HG03571 (cell line): ENCODE data around the gene HELQ.

Experiments
- ATAC-seq: cut with Tn5 transposase; IDR thresholded peaks from one replicate; pipeline ENCODE4 v1.9.1; 2021; ENCODE audit not compliant: unreplicated experiment

HELQ gene

DNA sequence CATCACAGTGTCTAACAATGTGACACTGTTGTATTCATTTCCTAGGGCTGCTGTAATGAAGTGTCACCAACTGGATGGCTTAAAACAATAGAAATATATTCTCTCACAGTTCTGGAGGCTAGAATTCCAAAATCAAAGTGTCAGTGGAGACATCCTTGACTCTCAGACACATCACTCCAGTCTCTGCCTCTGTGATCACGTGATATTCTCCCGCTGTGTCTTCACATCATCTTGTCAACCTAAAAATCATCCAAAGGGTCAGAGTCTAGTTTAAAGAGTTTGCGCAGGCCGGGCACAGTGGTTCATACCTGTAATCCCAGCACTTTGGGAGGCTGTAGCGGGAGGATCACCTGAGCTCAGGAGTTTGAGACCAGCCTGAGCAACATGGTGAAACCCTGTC, 84.4 kb downstream of the HELQ start:
- no peak for ATAC-seq

DNA sequence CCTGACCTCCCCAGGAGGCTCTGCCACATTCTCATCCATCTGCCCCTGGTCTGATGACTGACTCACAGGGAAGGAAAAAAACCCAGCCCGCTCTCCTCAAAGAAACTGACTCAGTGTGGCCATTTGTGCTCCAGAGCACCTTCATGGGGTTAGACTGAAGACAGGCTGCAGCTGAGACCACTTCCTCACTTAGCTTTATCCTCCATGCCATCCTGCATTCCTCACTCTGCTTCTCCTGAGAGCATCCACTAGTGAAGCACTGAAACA, 85.0 kb downstream of the HELQ start:
- no peak for ATAC-seq

GRCh38 chr4:83369831-83370639, 85.6 kb downstream of the HELQ start:
- no peak for ATAC-seq

DNA sequence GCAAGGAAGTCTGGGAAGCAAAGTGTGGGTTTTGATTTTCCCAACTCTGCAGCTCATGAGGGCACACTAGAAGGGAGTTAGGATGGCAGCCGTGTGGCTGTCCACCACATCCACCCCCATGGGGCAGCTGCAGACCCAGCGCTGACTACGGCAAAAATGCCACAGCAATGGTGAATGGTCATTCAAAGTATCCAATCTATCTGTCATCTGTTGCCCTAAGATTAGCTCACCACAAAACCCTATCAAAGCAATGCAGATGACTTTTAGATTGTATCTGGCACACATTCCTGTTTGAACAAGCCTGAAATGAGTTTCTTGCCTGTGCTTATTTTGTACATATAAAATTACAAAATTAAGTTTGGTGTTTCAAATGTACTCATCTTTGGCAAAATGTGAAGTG, 91.3 kb downstream of the HELQ start:
- ATAC-seq: no peak

- ATAC-seq: no peak
Measured at GRCh38 chr4:83362492-83363329, 92.9 kb downstream of the HELQ start.

DNA sequence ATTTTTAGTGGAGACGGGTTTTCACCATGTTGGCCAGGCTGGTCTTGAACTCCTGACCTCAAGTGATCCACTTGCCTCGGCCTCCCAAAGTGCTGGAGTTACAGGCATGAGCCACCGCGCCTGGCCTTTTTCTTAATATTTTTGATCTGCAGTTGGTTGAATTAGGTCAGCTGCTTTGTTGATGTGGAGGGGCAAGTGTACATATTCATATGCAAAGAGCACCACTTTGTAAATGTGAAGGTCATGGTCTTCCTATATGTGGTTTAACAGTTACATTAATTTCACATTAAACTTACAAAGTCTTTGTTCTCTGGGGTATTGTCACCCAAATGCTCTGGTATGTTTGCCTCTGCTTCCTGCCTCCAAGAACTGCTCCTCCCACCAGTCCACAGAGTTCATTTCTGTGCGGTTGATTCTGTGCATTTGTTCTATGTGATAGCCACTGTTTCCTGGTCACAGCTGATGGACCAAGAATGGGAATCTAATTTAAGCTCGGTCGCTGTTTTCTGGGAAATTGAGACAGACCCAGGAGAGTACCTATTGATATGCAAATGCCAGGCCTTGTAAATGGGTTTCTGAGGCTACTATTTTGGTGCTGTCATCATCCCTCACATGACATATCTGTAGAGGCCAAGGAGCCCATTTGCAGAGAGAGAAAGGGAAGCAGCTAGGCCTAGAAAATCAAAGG, 94.1 kb downstream of the HELQ start:
- no peak for ATAC-seq

DNA sequence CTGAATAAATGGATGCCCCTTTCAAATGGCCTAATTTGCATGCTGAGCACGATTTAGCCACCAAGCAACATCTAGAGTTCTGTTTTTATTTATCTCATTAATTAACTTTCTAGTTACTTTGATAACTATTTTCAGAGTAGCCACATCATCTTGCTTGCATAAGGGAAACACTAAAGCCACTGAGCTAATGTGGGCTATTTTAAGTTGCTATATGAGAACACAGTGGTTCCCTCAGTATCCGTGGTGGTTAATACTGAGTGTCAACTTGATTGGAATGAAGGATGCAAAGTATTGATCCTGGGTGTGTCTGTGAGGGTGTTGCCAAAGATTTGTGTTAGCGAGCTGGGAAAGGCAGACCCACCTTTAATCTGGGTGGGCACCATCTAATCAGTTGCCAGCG, 95.6 kb downstream of the HELQ start:
- ATAC-seq: no peak

DNA sequence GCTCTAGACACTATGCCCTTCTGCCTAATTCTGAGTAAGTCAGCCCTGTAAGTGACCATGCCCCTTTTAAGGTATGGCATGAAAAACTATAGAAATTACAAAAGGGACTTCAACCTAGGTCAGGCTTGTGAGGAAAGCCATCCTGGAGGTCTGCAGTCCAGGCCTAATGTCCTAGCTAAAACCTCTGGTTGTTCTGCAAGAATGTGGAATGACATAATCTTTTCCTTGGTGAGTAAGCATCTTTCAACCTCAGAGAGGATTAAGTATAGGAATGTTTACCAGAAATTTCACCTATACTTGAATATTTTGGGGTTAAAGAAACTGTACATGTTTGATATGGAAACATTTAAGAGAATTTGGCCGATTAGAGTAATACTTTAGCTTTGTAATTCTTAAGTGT, 97.2 kb downstream of the HELQ start:
- no peak for ATAC-seq
